K562 (cell line): ENCODE measurements around the gene SLPI. TPM values are rescaled to one million over a fixed set of nuclear protein-coding genes. Genes with fewer than 3 reads are reported as not detected.
A peak's percentile ranks its signal among the peaks of the same experiment; 100 is the strongest.

Experiments
- ASH1L ChIP-seq: fragments of 450-650 bp; IDR thresholded peaks from 2 replicates; pipeline ENCODE4 v1.6.1; 2018; ENCODE audit warnings: borderline replicate concordance, mild to moderate bottlenecking, low read depth; ENCODE audit not compliant: partially characterized antibody
- DMBX1 ChIP-seq: fragments of 250-450 bp; sonication (Bioruptor Pico); IDR thresholded peaks from 2 replicates; pipeline ENCODE4 v1.8.0; 2022; ENCODE audit warnings: inconsistent platforms, mild to moderate bottlenecking, moderate library complexity, borderline replicate concordance
- EP400 ChIP-seq: fragments of 450-650 bp; IDR thresholded peaks from 2 replicates; pipeline ENCODE4 v1.6.1; 2017; ENCODE audit warnings: antibody characterized with exemption, mild to moderate bottlenecking, moderate library complexity
- GATAD2A ChIP-seq: fragments of 450-650 bp; IDR thresholded peaks from 2 replicates; pipeline ENCODE4 v1.6.1; 2017
- HCFC1 ChIP-seq: IDR thresholded peaks from 2 replicates; pipeline ENCODE4 v1.6.1; 2012; ENCODE audit warnings: low read depth, low read length, improper control_type of control experiment
- HDGF ChIP-seq: fragments of 450-650 bp; IDR thresholded peaks from 2 replicates; pipeline ENCODE4 v1.6.1; 2016
- MEF2A ChIP-seq: IDR thresholded peaks from 2 replicates; pipeline ENCODE4 v1.6.1; 2011; ENCODE audit warnings: low read depth, mild to moderate bottlenecking, low read length, moderate library complexity; ENCODE audit not compliant: control insufficient read depth
- MXI1 ChIP-seq: IDR thresholded peaks from 2 replicates; pipeline ENCODE4 v1.6.1; 2011; ENCODE audit warnings: low read depth, mild to moderate bottlenecking, improper control_type of control experiment, low read length
- MYC ChIP-seq, 2 experiments: fragments of 250-450 bp in 1 of 2; sonication (Bioruptor Pico) in 1 of 2; IDR thresholded peaks; 2 replicates each; pipeline versions ENCODE4 v1.5.1 to v1.6.1; 2012 to 2021; ENCODE audit warnings: low read depth in 2 of 2, borderline replicate concordance in 1 of 2, improper control_type of control experiment in 1 of 2, low read length in 1 of 2, mild to moderate bottlenecking in 1 of 2, moderate library complexity in 1 of 2
- NCOA2 ChIP-seq, 2 experiments: fragments of 450-650 bp; IDR thresholded peaks; 2 replicates each; pipeline ENCODE4 v1.6.1; 2018; ENCODE audit warnings: mild to moderate bottlenecking in 2 of 2, moderate library complexity in 1 of 2; ENCODE audit not compliant: partially characterized antibody in 2 of 2
- NR2F6 ChIP-seq: fragments of 450-650 bp; formaldehyde crosslinking; IDR thresholded peaks from 2 replicates; pipeline ENCODE4 v1.4.0; 2020; ENCODE audit warnings: mild to moderate bottlenecking
- PHF21A ChIP-seq: fragments of 450-650 bp; IDR thresholded peaks from 2 replicates; pipeline ENCODE4 v1.6.1; 2017; ENCODE audit warnings: low read depth, borderline replicate concordance
- RCOR1 ChIP-seq, 2 experiments: IDR thresholded peaks; 2 replicates each; pipeline ENCODE4 v1.6.1; 2012; ENCODE audit warnings: low read depth in 2 of 2, low read length in 2 of 2, borderline replicate concordance in 1 of 2, improper control_type of control experiment in 1 of 2
- SAFB2 ChIP-seq: fragments of 200-400 bp; formaldehyde crosslinking; IDR thresholded peaks from 2 replicates; pipeline ENCODE4 v1.6.1; 2018; ENCODE audit warnings: borderline replicate concordance, low read length, low read depth, moderate library complexity; ENCODE audit not compliant: severe bottlenecking
- TEAD4 ChIP-seq, 2 experiments: sonication (generic) in 1 of 2; formaldehyde crosslinking in 1 of 2; IDR thresholded peaks; 2 replicates each; pipeline versions ENCODE4 v1.6.1 to v1.8.0; 2012 to 2022; ENCODE audit warnings: borderline replicate concordance in 1 of 2, inconsistent platforms in 1 of 2, low read length in 1 of 2, mild to moderate bottlenecking in 1 of 2, missing genetic modification reagents in 1 of 2
- ZBTB2 ChIP-seq: fragments of 450-650 bp; IDR thresholded peaks from 2 replicates; pipeline ENCODE4 v1.6.1; 2016; ENCODE audit warnings: antibody characterized with exemption
- ZNF124 ChIP-seq: sonication (generic); formaldehyde crosslinking; IDR thresholded peaks from 2 replicates; pipeline ENCODE4 v1.8.1; 2022; ENCODE audit warnings: missing genetic modification reagents
- polyA plus RNA-seq, 8 experiments: library from polyadenylated mRNA; depleted of rRNA in 4 of 8; stranded (reverse) in 5 of 8; unstranded in 3 of 8; fragments of >200 nt; fragmentation: Nextera tagmentation in 2 of 8; fragmentation: Illumina TruSeq in 1 of 8; extraction: Ambion mirVana in 2 of 8; extraction: Trizol in 1 of 8; gene quantifications; 2 replicates each; pipeline versions ENCODE4 v1.2.1 to v1.2.3, GENCODE V29; 2011 to 2014; ENCODE audit warnings: inconsistent platforms in 1 of 8, missing spikeins in 1 of 8
- total RNA-seq, 7 experiments: library from RNA; depleted of rRNA in 6 of 7; stranded (reverse); fragments of >200 nt in 6 of 7; fragmentation: Illumina TruSeq in 2 of 7; extraction: Trizol in 2 of 7; gene quantifications; 2 replicates each; pipeline versions ENCODE4 v1.2.1 to v1.2.3, GENCODE V29; 2011 to 2021; ENCODE audit warnings: low replicate concordance in 1 of 7
- TF ChIP-seq, protein P1 (sequence below), 2 experiments: IDR thresholded peaks; 2 replicates each; pipeline ENCODE4 v1.6.1; 2012; ENCODE audit warnings: improper control_type of control experiment in 2 of 2, low read depth in 2 of 2, low read length in 2 of 2, borderline replicate concordance in 1 of 2
- TF ChIP-seq, protein P2 (sequence below): sonication (generic); formaldehyde crosslinking; IDR thresholded peaks from 2 replicates; pipeline ENCODE4 v1.8.0; 2022; ENCODE audit warnings: missing genetic modification reagents, mild to moderate bottlenecking, borderline replicate concordance

SLPI gene
- total and polyA plus RNA-seq, 9 of the 15 experiments (the other 6 are each of a cell fraction or from before 2014, with no cell fraction given) = 0.78 TPM; not detected in 8

DNA sequence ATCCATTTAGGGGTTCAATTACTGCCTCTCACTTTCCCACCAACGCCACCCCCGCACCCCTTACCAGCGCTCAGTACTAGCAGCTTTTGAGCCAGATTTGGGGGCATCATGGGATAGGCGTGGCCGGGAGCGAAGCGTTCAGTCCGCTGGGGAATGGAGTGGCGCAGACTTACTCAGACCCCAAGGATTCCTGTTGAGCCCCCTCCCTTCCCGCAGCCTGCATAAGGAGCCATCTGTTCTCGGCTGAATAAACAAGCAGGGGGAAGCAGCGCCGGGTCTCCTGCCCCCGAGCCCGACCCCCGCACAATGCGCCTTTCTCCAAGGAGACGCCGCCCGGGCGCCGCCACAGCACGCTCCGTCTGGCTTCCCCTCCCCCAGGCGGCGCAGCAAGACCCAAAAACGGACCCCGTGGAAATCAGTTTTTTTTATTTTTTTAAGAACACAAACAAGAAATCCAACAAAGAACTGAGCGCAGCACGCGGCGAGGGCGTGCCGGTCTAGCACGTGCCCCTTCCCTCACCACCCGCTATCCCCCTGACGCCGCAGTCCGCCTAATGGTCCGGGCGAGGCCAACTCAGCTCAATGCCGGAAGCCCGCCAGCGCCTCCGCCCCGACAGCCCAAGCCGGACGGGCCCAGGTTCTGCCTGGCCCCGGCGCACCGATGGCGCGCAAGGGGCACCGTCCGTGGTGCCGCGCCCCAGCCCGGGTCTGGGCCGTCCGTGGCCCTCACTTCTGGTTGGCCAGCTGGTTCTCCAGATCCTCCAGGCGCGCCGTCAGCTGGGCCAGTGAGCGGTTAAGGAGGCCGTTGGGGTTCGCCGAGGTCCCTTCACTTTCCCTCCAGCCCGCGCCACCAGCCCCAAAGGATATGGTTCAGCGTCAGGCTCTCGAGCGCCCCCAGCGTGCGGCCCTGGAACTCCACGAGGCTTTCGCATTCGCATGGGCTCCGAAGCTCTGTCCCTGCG is 39.0 kb upstream of the SLPI start (continued):
- TF ChIP-seq TEAD4 (IDR thresholded peaks at IDR 0.05; ENCODE audit: low read length) (no peak), TEAD4 (CRISPR knock-in tag; IDR thresholded peaks at IDR 0.05; ENCODE audit: borderline replicate concordance) (no peak), HCFC1 (no peak), NCOA2 (IDR thresholded peaks at IDR 0.05; ENCODE audit: partially characterized antibody in 2 of 2) (no peak), MEF2A (no peak), SAFB2 (no peak), ZNF124 (no peak), RCOR1 (IDR thresholded peaks at IDR 0.05; ENCODE audit: borderline replicate concordance in 1 of 2, low read depth in 2 of 2, low read length in 2 of 2) (no peak), PHF21A (no peak), MXI1 (no peak), ASH1L (no peak), HDGF (no peak), NR2F6 (CRISPR knock-in tag) (no peak), EP400 (peak; percentile 22; the same call in 1 of the 2 replicates), DMBX1 (CRISPR knock-in tag) (no peak), ZBTB2 (no peak), GATAD2A (no peak), MYC (IDR thresholded peaks at IDR 0.05; ENCODE audit: low read depth, low read length) (peak; percentile 52; the same call in 1 of the 2 replicates), MYC (CRISPR knock-in tag; IDR thresholded peaks at IDR 0.05; ENCODE audit: borderline replicate concordance, low read depth) (no peak)
- TF ChIP-seq, protein P1, sequence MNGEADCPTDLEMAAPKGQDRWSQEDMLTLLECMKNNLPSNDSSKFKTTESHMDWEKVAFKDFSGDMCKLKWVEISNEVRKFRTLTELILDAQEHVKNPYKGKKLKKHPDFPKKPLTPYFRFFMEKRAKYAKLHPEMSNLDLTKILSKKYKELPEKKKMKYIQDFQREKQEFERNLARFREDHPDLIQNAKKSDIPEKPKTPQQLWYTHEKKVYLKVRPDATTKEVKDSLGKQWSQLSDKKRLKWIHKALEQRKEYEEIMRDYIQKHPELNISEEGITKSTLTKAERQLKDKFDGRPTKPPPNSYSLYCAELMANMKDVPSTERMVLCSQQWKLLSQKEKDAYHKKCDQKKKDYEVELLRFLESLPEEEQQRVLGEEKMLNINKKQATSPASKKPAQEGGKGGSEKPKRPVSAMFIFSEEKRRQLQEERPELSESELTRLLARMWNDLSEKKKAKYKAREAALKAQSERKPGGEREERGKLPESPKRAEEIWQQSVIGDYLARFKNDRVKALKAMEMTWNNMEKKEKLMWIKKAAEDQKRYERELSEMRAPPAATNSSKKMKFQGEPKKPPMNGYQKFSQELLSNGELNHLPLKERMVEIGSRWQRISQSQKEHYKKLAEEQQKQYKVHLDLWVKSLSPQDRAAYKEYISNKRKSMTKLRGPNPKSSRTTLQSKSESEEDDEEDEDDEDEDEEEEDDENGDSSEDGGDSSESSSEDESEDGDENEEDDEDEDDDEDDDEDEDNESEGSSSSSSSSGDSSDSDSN (IDR thresholded peaks at IDR 0.05; ENCODE audit: borderline replicate concordance in 1 of 2, low read depth in 2 of 2, low read length in 2 of 2) = peak in 1 of 2 experiments; percentile 40; a peak in 1 of 4 replicates
- TF ChIP-seq, protein P2, sequence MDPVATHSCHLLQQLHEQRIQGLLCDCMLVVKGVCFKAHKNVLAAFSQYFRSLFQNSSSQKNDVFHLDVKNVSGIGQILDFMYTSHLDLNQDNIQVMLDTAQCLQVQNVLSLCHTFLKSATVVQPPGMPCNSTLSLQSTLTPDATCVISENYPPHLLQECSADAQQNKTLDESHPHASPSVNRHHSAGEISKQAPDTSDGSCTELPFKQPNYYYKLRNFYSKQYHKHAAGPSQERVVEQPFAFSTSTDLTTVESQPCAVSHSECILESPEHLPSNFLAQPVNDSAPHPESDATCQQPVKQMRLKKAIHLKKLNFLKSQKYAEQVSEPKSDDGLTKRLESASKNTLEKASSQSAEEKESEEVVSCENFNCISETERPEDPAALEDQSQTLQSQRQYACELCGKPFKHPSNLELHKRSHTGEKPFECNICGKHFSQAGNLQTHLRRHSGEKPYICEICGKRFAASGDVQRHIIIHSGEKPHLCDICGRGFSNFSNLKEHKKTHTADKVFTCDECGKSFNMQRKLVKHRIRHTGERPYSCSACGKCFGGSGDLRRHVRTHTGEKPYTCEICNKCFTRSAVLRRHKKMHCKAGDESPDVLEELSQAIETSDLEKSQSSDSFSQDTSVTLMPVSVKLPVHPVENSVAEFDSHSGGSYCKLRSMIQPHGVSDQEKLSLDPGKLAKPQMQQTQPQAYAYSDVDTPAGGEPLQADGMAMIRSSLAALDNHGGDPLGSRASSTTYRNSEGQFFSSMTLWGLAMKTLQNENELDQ = no peak
